SHP77 treated with DMSO at 0.1 percent for 48 hours (cell line): ENCODE measurements around the gene TLCD1.

Experiments
- DNase-seq: peaks from one replicate; lab custom pipeline; 2025; lab: John Stamatoyannopoulos, UW

TLCD1 gene, protein sequence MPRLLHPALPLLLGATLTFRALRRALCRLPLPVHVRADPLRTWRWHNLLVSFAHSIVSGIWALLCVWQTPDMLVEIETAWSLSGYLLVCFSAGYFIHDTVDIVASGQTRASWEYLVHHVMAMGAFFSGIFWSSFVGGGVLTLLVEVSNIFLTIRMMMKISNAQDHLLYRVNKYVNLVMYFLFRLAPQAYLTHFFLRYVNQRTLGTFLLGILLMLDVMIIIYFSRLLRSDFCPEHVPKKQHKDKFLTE

DNA sequence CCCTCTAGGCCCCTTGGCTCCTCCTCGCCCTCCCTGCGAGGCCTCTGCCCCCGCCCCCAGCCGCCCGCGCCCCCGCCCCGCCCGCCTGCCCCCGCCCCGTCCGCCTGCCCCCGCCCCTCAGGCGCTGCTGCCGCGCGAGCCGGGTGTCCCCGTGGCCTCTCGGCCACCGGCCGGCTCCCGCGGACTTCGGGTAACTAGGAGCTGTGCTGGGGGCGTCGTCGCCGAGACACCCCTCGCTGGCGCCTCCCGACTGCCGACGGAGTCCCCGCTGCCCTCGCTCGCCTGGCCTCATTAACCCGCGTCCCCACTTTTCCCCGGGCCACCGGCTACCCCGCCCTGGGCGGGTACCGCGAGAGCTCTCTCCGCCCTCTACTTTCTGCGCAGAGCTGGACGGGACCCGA is at the start of gene TLCD1:
Gene TLCD1 (minus strand): TSS at position 8 of the 401 bp plus-strand sequence. CDS start 136 bp downstream, outside the sequence.
- peak; percentile 57 for DNase-seq

DNA sequence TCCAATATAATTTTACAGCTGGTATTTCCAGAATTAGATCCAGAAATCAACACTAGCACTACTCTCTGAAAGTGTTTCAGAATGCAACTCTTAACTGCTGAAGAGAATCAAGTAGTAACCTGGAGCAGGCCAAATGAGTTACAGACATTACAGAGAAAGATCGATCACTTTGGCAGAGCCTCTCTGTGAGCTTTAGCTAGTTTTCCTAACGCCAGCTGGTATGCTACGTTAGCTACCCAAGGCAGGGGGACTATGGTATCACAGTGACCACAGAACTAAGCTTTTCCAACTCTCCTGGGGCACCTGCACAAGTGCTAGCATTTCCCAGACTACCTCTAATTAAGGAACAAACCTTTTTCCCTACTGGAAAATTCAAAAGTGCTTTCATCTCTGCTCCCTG is 48.2 kb upstream of the TLCD1 start:
- DNase-seq, result no peak

DNA sequence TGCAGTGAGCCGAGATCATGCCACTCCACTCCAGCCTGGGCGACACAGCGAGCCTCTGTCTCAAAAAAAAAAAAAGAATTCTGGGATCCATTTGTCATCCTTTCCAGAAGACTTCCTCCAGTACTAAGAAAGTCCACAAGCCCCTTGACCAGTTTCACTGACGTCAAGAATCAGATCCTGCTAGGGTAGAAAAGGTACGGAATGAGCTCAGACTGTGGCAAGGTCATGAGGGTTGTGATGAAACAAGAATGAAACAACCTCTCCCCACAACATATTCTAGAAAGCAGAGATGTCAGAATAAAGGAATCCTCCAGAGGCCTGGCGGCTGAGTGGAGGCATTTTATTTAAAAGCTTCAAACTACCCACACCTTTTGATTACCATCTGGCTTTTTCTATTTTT is 47.7 kb upstream of the TLCD1 start:
- DNase-seq, result no peak

DNA sequence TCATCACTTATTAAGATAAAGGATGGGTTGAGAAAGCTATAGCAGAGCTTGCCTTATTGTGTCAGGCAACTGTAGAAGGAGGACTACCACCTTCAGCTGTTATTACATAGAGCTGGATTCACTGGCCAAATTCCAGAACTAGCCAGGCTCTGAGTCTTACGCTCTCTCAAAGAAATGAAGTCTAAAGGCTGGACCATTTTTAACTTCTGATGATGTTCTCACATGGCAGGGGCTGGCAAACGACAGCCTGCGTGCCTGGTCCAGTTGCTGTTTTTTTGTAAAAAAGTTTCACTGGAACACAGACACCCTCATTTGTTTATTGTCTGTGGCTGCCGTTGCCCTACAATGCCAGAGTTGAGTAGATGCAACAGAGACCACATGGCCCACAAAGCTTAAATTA is 39.0 kb upstream of the TLCD1 start:
- DNase-seq, result no peak

DNA sequence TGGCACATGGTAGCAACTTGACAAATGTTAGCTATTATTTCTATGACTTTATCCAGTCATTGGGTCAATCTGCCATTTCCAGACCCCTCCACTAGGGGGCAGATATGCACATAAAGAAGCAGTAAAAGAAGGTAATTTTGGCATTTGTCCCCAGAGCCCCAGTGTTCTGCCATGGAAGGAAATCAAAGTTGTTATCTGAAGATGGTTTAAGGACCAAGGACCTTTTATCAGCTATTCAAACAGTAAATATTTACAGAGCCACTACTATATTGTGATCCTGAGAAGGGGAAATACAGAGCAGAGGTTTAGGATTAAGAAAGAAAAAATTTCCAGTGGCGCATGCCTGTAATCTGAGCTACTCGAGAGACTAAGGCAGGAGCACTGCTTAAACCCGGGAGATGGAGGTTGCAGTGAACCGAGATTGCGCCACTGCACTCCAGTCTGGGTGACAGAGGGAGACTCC is 37.8 kb upstream of the TLCD1 start:
- DNase-seq, result peak; percentile 25

DNA sequence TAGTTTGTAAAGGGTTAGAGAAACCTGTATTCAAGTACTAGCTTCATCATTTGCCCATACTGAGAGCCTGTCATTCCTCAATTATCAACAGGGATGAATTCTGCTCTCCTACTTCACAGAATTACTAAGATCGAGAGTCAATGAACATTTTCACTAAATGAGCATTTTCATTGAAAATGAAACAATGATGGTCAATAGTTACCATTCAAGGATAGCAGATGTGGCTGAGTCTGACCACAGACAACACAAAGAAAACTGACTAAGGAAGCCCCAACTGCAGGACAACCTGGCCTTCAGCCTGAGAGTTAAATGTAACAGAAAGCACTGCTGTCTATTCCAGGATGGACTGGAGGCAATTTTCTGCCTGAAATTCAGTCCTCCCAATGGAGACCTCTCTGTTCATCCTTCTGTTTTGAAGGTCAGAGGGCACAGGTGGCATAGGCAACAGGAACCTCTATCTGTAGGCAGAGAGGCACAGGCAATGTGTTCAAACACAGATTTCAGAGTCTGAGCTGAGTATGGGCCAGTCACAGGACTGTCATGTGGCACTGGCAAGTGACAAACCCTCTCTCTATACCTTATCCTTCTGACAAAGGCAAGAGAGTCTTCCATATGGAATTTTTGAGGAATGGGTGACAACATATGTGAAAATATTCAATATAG is 37.2 kb upstream of the TLCD1 start:
- DNase-seq, result no peak

DNA sequence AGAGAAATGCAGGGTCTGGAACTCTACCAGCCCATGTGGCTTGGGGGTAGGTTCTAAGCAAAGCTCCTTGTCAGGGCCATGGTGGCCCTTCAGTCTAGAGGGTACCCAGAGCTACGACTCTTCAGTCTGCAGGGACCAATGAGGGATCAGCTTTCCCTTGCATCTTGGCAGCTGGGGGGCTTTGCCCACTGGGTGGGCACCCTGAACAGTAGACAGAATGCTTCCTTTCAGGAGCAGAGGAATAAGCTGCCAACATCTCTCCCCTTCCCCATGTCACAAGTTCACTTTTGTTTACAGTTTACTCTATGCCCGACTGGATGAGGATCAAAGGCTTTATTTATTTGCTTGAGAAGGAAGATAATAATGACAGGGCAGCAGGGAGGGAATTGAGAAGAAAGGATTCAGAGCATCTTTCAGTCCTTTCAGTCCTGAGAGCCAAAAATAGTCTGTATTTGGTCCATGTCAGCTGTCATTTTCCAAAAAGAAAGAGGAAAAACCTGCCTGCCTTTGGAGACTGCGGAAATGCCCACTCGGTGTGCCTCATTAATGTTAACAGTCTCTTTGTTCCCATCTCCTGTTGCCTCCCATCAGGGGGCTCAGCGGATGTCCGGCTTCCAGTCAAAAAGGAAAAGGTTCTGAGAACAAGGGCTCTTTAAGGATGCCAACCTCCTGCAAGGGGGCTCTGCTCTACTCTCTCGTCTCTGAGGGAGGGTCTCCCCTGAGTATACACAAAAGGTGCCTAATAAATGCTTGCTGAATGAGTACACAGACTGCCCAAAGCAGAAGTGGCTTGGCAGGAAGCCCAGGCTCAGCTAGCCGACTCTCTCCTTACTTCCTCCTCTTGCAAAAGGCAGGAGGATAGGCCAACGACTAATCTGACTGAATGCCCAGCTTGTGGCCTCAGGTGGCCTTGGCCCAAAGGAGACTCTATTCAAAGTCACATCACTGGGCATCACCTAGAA is 34.8 kb upstream of the TLCD1 start:
- no peak for DNase-seq

DNA sequence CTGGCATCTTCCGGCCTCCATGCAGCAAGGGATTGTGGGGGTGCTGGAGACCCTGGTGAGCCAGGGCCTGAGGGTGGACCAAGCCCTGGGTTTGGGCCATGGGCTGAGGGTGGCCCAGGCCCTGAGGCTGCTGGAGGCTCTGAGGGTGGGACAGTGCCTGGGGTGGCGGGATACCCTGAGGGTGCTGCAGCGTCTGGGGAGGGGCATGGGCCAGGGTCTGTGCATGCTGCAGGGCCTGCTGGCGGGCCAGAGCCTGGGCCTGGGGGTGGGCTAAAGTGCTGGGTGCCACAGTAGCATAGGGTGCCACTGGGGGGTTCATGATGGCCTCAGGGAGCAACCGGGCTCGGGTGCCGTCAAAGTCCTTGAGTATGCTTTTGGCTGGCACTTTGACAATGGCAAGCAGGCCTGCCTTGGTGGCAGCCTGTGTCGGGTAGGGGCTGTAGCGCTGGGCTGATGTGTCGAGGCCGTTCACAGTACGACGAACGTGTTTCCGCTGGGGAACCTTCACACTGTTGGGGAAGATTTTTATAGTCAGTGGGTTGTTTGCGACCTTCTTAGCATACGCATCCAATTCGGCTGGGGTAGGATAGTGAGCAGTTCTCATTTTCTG is 33.3 kb upstream of the TLCD1 start:
- no peak for DNase-seq

DNA sequence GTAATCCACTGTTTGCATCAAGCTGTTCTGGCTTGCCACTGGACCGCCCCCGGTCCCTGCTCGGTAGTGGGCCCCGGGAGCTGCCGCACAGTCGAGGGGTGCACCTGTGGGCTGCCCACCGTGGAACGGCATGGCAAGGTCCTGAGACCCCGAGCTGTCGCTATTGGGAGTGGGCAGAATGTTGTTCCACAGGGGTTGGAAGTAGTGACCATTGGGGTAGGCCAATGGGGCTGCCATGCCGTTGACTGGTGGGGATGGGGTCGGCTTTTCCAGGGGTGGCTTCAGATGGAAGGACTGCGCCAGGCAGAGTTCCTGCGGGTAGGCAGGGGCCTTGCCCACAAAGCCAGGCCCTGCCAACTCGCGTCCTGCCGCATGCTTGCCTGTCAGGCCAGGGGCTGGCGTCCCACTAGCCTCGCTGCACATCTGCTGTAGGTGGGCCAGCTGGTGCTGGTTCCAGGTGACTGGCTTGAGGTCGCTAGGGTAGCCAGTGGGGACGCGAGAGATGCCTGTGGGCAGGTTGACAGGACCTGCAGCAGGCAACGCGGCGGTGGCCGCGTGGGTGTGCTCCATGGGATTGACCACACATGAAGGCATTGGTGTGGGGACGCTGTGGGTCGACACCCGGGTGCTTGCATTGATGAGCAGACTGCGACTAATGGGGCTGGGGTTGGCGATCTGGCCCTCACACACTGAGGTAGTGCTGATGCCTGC is 32.5 kb upstream of the TLCD1 start:
- DNase-seq, result no peak

DNA sequence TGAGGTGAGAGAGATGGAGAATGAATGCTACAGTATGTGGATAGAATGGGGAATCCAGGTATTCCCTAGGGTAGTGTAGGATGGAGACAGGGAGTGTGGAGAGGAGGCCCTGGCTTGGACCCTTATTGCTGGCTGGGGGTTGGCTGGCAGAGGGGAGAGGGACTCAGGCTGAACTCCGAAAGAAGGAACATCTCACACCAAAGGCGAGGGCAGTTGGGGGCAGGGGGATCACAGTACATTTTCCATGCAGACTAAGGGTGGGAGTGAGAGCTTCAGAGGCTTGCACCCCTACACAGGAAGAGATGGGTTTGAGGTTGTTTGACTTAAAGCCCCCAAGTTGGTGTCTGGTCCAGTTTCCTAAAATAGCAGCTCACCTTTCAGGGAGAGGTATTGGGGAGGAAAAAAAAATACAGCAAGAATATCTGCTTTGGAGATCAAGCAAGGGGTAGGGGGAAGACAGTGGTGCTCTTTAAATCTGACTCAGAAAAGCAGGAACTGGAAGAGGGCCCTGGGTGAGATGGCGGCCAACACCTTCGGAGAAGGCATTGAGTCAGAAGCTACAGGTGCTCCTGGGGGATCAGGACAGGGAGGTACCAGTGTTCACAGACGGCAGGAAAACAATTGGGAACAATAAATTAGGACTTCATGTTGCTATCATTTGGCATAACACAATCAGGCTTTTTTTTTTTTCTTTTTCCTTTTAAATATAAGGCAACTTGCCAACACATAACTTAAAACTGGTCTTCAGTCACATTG is 30.2 kb upstream of the TLCD1 start:
- DNase-seq, result no peak

DNA sequence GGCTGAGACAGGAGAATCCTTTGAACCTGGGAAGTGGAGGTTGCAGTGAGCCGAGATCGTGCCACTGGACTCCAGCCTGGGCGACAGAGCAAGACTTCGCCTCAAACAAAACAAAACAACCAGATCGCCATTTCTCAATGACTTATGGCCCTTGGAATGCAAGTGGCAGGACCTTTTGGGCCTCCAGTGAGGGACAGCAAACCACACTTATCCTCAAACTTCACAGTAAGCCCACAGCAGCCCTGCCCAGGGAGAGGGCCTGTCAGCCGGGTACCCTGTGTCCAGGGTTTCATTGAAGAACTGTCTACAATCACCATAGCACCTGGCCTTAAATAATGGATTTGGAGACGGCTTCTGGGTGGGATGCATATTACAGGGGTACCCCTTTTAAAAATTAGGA is 29.5 kb upstream of the TLCD1 start:
- DNase-seq, result no peak

DNA sequence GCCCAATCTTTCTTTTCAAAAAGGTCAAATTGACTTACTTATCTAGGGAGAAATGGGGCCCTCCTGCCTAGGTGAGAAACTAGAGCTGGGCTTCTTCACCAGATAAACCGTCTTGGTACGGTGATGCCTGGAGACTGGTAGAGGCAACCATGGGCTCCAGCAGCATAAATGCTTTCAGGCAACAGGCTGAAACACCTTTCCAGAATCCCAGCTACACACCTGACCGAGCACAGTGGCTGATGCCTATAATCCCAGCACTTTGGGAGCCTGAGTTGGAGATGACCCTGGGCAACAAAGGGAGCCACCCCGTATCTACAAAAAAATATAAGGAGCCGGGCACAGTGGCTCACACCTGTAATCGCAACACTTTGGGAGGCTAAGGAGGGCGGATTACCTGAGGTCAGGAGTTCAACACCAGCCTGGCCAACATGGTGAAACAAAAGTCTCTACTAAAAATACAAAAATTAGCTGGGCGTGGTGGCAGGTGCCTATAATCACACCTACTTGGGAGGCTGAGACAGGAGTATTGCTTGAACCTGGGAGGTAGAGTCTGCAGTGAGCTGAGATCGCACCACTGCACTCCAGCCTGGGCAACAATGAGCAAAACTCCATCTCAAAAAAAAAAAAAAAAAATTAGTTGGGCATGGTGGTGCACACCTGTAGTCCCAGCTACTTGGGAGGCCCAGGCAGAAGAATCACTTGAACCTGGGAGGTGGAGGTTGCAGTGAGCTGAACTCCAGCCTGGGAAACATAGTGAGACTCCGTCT is 25.8 kb upstream of the TLCD1 start:
- DNase-seq, result no peak

DNA sequence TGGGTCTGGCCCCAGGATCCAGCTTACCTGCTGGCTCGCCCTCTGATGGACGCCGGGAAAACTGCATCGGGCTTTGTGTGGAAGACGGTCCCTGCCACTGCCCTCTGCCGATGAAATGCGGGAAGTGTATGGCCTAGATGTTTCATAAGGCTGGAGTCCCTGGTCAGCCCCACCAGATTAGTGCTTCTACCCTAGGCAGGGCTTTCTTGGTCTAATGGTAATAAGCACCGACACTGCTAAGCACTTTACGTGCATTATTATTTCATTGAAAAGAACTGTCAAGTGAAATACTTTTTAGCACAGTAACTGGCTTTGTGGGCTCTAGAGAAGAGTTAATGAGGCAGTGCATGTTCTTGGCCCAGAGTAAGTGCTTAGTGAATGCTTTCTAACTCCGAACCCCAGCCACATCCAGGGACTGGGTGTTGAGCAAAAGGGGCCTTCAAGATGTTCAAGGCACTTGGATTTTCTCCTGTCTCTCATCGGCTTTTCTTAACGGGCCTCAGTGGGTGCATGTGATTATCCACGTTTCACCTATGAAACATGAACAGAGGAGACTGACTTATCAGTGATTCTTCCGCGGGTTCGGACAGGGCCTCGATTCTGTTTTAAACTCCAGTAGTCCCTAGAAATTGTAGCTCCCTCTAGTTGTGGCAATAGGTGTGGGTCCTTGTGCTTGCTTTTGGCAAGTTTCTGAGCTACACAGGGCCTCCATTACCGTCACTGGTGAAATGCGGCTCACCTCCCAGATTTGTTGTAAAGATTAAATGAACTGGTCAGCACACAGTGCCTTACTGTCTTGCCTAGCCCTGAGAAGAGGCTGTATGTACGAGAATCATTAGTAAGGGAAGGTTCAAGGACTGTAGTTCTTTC is 24.4 kb upstream of the TLCD1 start:
- DNase-seq, result peak; percentile 73

DNA sequence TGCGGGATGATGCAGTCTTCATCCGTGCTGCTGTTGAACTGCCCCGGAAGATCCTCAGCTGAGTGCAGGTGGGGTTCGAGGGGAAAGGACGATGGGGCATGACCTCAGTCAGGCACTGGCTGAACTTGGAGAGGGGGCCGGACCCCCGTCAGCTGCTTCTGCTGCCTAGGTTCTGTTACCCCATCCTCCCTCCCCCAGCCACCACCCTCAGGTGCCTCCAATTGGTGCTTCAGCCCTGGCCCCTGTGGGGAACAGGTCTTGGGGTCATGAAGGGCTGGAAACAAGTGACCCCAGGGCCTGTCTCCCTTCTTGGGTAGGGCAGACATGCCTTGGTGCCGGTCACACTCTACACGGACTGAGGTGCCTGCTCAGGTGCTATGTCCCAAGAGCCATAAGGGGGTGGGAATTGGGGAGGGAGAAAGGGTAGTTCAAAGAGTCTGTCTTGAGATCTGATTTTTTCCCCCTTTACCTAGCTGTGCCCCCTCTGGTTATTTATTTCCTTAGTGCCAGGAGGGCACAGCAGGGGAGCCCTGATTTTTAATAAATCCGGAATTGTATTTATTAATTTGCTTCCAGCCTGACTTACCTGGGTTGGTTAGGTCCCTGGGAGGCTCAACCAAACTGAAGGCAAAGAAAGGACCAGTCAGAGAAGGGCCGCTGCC is 23.6 kb upstream of the TLCD1 start:
- DNase-seq, result no peak

DNA sequence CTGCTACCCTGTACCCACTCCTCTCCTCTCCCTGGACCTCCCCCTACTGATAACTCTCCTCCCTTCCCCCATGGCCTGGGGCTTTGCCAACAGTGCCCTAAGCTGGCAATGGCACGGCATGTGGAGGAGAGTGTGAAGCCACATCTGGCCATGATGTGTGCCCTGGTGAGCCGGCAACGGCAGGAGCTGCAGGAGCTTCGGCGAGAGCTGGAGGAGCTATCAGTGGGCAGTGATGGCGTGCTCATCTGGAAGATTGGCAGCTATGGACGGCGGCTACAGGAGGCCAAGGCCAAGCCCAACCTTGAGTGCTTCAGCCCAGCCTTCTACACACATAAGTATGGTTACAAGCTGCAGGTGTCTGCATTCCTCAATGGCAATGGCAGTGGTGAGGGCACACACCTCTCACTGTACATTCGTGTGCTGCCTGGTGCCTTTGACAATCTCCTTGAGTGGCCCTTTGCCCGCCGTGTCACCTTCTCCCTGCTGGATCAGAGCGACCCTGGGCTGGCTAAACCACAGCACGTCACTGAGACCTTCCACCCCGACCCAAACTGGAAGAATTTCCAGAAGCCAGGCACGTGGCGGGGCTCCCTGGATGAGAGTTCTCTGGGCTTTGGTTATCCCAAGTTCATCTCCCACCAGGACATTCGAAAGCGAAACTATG is 23.0 kb upstream of the TLCD1 start:
- DNase-seq, result no peak

DNA sequence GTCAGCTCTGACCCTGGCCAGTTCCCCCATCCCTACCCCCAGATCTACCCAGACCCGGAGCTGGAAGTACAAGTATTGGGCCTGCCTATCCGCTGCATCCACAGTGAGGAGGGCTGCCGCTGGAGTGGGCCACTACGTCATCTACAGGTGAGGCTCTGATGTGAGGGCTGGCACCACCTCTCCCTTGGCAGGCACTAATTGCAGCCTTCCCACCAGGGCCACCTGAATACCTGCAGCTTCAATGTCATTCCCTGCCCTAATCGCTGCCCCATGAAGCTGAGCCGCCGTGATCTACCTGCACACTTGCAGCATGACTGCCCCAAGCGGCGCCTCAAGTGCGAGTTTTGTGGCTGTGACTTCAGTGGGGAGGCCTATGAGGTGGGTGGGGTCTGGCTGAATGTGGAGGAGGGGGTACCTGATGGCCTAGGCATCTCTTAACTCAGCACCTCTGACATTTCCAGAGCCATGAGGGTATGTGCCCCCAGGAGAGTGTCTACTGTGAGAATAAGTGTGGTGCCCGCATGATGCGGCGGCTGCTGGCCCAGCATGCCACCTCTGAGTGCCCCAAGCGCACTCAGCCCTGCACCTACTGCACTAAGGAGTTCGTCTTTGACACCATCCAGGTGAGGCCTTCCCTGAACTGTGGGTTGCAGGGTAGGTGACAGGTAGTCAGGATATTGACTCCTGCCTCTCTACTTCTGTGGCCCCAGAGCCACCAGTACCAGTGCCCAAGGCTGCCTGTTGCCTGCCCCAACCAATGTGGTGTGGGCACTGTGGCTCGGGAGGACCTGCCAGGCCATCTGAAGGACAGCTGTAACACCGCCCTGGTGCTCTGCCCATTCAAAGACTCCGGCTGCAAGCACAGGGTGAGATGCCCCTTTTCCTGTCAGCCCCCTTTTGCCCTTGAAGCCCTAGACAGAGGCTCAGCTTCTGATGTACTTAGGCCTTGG is 22.0 kb upstream of the TLCD1 start:
- DNase-seq, result no peak
